K562 (cell line): ENCODE results near the gene SMAD3.

ENCODE experiments used
- EZH2 ChIP-seq: IDR thresholded peaks from 2 replicates; pipeline ENCODE4 v1.6.1; 2012; ENCODE audit warnings: low read depth, mild to moderate bottlenecking, inconsistent platforms, low read length, borderline replicate concordance
- GATA2 ChIP-seq: sonication (generic); formaldehyde crosslinking; IDR thresholded peaks from 2 replicates; pipeline ENCODE4 v1.4.0; 2020; ENCODE audit warnings: mild to moderate bottlenecking, missing genetic modification reagents
- GTF2A2 ChIP-seq: IDR thresholded peaks from 2 replicates; pipeline ENCODE4 v1.6.1; 2016; ENCODE audit warnings: mild to moderate bottlenecking, missing genetic modification characterization, missing compliant biosample characterization
- JUND ChIP-seq, 2 experiments: IDR thresholded peaks; 2 replicates in 1 of 2; 3 replicates in 1 of 2; pipeline ENCODE4 v1.6.1; 2011; ENCODE audit warnings: borderline replicate concordance in 2 of 2, low read depth in 2 of 2, low read length in 2 of 2, improper control_type of control experiment in 1 of 2, missing biosample characterization in 1 of 2, missing genetic modification characterization in 1 of 2, missing genetic modification reagents in 1 of 2
- NFE2L1 ChIP-seq: fragments of 450-650 bp; IDR thresholded peaks from 2 replicates; pipeline ENCODE4 v1.6.1; 2016; ENCODE audit warnings: missing genetic modification characterization, low read depth, mild to moderate bottlenecking, missing compliant biosample characterization, moderate library complexity, borderline replicate concordance
- SMAD2 ChIP-seq: fragments of 150-350 bp; IDR thresholded peaks from 2 replicates; pipeline ENCODE4 v1.6.1; 2014; ENCODE audit warnings: low read depth, mild to moderate bottlenecking, low read length
- SMARCC2 ChIP-seq: fragments of 450-650 bp; IDR thresholded peaks from 2 replicates; pipeline ENCODE4 v1.6.1; 2017; ENCODE audit warnings: antibody characterized with exemption, moderate library complexity, mild to moderate bottlenecking, low read depth
- ZBTB8A ChIP-seq: fragments of 450-650 bp; IDR thresholded peaks from 2 replicates; pipeline ENCODE4 v1.6.1; 2018; ENCODE audit warnings: mild to moderate bottlenecking, moderate library complexity; ENCODE audit not compliant: partially characterized antibody
- ZNF408 ChIP-seq: fragments of 250-450 bp; sonication (Bioruptor Pico); IDR thresholded peaks from 2 replicates; pipeline ENCODE4 v1.4.0; 2020; ENCODE audit warnings: low read depth, mild to moderate bottlenecking, moderate library complexity

- TF ChIP-seq GATA2 (CRISPR knock-in tag) (no peak), EZH2 (no peak), GTF2A2 (tag) (no peak), SMAD2 (no peak), JUND (IDR thresholded peaks at IDR 0.05; ENCODE audit: borderline replicate concordance, low read depth, low read length) (no peak), JUND (tag; IDR thresholded peaks at IDR 0.05; ENCODE audit: borderline replicate concordance, low read depth, low read length) (no peak), ZNF408 (no peak), SMARCC2 (no peak), ZBTB8A (no peak), NFE2L1 (no peak)
Measured at GRCh38 chr15:67104510-67104909, 39.1 kb downstream of the SMAD3 start.
